Body of pancreas (tissue), 4 donors: ENCODE results near the gene TTC23L. TPM values are rescaled to one million over a fixed set of nuclear protein-coding genes. Genes with fewer than 3 reads are reported as not detected.

ENCODE experiments used
- ATAC-seq: fragments of 150-250 bp; one replicate; pipeline ENCODE4 v1.9.1; 2016
- DNase-seq, 4 donors: peaks; one replicate each; pipeline ENCODE4 v3.0.0-alpha.2; 2019
- H3K27ac ChIP-seq, 4 donors: fragments of 200-600 bp; sonication (generic); 1 replicate in 3 of 4; 2 replicates in 1 of 4; pipeline versions ENCODE4 v1.5.1 to v1.6.1; 2016 to 2019; ENCODE audit warnings: mild to moderate bottlenecking in 1 of 4, mixed read lengths in 1 of 4, moderate library complexity in 1 of 4
- H3K27me3 ChIP-seq, 2 donors: fragments of 200-600 bp; sonication (generic); one replicate each; pipeline ENCODE4 v1.6.0; 2016; ENCODE audit warnings: mild to moderate bottlenecking in 1 of 2
- H3K36me3 ChIP-seq, 2 donors: fragments of 200-600 bp; sonication (generic); replicated peaks in 1 of 2; 2 replicates each; pipeline ENCODE4 v1.5.1; 2016; ENCODE audit warnings: low read depth in 2 of 2; ENCODE audit not compliant: insufficient read depth in 1 of 2
- H3K4me1 ChIP-seq: fragments of 200-600 bp; sonication (generic); one replicate; pipeline ENCODE4 v1.6.0; 2016
- H3K4me3 ChIP-seq, 2 donors: fragments of 200-600 bp; sonication (generic); 1 replicate in 1 of 2; 2 replicates in 1 of 2; pipeline ENCODE4 v1.5.1; 2016 to 2019
- H3K9me3 ChIP-seq, 3 donors: fragments of 200-600 bp; sonication (generic); 1 replicate in 2 of 3; 2 replicates in 1 of 3; pipeline ENCODE4 v1.5.1; 2016
- CTCF ChIP-seq, 7 experiments: fragments of 450-650 bp in 4 of 7; fragments of 200-600 bp in 3 of 7; sonication (generic) in 3 of 7; IDR thresholded peaks; one replicate each; pipeline ENCODE4 v1.5.1; 2016 to 2019; ENCODE audit warnings: antibody characterized with exemption in 7 of 7
- POLR2A ChIP-seq, 3 donors: fragments of 450-650 bp; IDR thresholded peaks; one replicate each; pipeline ENCODE4 v1.6.1; 2016; ENCODE audit warnings: antibody characterized with exemption in 3 of 3, mild to moderate bottlenecking in 2 of 3
- WGBS, 2 donors: methylation state at CpG; one replicate each; pipeline ENCODE4 v1.1.5; 2017; 5-methylcytosine and 5-hydroxymethylcytosine counted together
- intact Hi-C: fragments of 100-400 bp; cut with DNase I; formaldehyde crosslinking; loops from one replicate; pipeline ENCODE4 v1.15.1; 2023
- total RNA-seq, 2 donors: library from RNA; depleted of rRNA; stranded (reverse); fragments of >200 nt; gene quantifications; one replicate each; pipeline ENCODE4 v1.1.0, GENCODE V29; 2016

The TTC23L gene
- total RNA-seq, 2 donors from 2014 or later: 1.3 TPM; not detected in 1

GRCh38 chr5:34832568-34832967 lies 6.4 kb upstream of the TTC23L start:
- Histone ChIP-seq H3K9me3 (no peaks in the 10 kb centered on the region), H3K4me1 (no peaks in the 10 kb centered on the region), H3K4me3 (no peak overlapping the region), H3K27me3 (no peaks in the 10 kb centered on the region), H3K36me3 (no peaks in the 10 kb centered on the region), H3K27ac (no peak overlapping the region)
- TF ChIP-seq POLR2A (IDR thresholded peaks at IDR 0.05): no peak
- TF ChIP-seq CTCF (IDR thresholded peaks at IDR 0.05): no peak
- DNase-seq: no peak
- no peak for ATAC-seq
- WGBS, 2 donors: 91 to 96% methylated on average over 5 of the region's 5 CpGs
- intact Hi-C loops: no loop called here

GRCh38 chr5:34833090-34833489 lies 5.9 kb upstream of the TTC23L start:
- Histone ChIP-seq H3K27me3 (no peaks in the 10 kb centered on the region), H3K36me3 (no peaks in the 10 kb centered on the region), H3K27ac (no peak overlapping the region), H3K4me3 (no peak overlapping the region), H3K9me3 (no peaks in the 10 kb centered on the region), H3K4me1 (no peaks in the 10 kb centered on the region)
- WGBS, 2 donors: 81 to 88% methylated on average over 1 of the region's 1 CpG
- no peak for DNase-seq
- intact Hi-C loops: no loop called here
- no peak for ATAC-seq
- no peak for TF ChIP-seq CTCF (IDR thresholded peaks at IDR 0.05)
- no peak for TF ChIP-seq POLR2A (IDR thresholded peaks at IDR 0.05)

- DNase-seq (no peak), ATAC-seq (no peak)
- intact Hi-C loops: no loop called here
- Histone ChIP-seq H3K4me3 (no peak overlapping the region), H3K36me3 (no peaks in the 10 kb centered on the region), H3K27me3 (no peaks in the 10 kb centered on the region), H3K4me1 (no peaks in the 10 kb centered on the region), H3K9me3 (no peaks in the 10 kb centered on the region), H3K27ac (no peak overlapping the region)
- no peak for TF ChIP-seq POLR2A (IDR thresholded peaks at IDR 0.05)
- TF ChIP-seq CTCF (IDR thresholded peaks at IDR 0.05): no peak
- 76 to 81% methylated on average over 9 of the region's 9 CpGs for WGBS, 2 donors
Observed at GRCh38 chr5:34833976-34834793, 4.8 kb upstream of the TTC23L start.

GRCh38 chr5:34834794-34835089 lies 4.2 kb upstream of the TTC23L start:
- DNase-seq (no peak), ATAC-seq (no peak)
- H3K27me3 ChIP-seq: no peaks in the 10 kb centered on the region
- H3K4me1 ChIP-seq: peaks cover 4% of the 10 kb centered on the region
- intact Hi-C loops: no loop called here
- 73 to 79% methylated on average over 1 of the region's 1 CpG for WGBS, 2 donors
- TF ChIP-seq CTCF (IDR thresholded peaks at IDR 0.05) (no peak), POLR2A (IDR thresholded peaks at IDR 0.05) (no peak)
- H3K36me3 ChIP-seq: no peaks in the 10 kb centered on the region
- no peak overlapping the region for H3K4me3 ChIP-seq
- no peaks in the 10 kb centered on the region for H3K9me3 ChIP-seq
- H3K27ac ChIP-seq: no peak overlapping the region

GRCh38 chr5:34835664-34836063 lies 3.3 kb upstream of the TTC23L start:
- Histone ChIP-seq H3K9me3 (no peaks in the 10 kb centered on the region), H3K4me1 (peaks cover 6% of the 10 kb centered on the region), H3K27ac (no peak overlapping the region), H3K36me3 (no peaks in the 10 kb centered on the region), H3K4me3 (no peak overlapping the region), H3K27me3 (no peaks in the 10 kb centered on the region)
- ATAC-seq (no peak), DNase-seq (no peak)
- TF ChIP-seq POLR2A (IDR thresholded peaks at IDR 0.05) (no peak), CTCF (IDR thresholded peaks at IDR 0.05) (no peak)
- WGBS, 2 donors: 78 to 79% methylated on average over 3 of the region's 3 CpGs
- intact Hi-C loops: no loop called here
